Measurements from ENCODE around the gene SLC30A5.
A peak's percentile ranks its signal among the peaks of the same experiment; 100 is the strongest.
"Not testable (repeated sequence)": the region's sequence is repeated elsewhere in the genome, so short reads cannot be mapped to it uniquely, and the experiment has no call there.

SLC30A5 gene

DNA sequence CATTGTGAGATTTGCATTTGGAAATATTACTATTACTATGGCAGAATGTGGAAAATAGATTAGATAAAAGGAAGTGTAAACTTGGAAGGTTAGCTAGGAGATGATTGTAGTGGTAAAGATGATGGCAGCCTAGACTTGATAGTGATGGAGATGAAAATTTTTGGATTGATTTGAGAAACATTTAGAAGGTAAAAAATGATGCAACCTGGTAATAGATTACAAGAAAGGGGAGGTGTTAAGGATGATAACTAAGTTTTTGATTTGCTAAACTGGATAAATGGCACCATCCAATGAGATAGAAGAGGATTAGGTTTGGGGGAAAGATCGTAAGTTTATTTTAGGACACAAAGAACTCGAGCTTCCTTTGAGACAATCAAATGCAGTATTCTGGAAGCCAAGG lies 8.9 kb upstream of the SLC30A5 start:
- Mint-ChIP-seq H3K27me3 (no peaks in the 10 kb centered on the region), H3K4me3 (no peak overlapping the region), H3K27ac (no peak overlapping the region)

GRCh38 chr5:69086206-69086605 lies 7.6 kb upstream of the SLC30A5 start:
- Mint-ChIP-seq H3K27me3 (no peaks in the 10 kb centered on the region), H3K36me3 (no peaks in the 10 kb centered on the region), H3K4me3 (no peak overlapping the region), H3K4me1 (peaks cover 6 to 11% of the 10 kb centered on the region in 2 donors), H3K27ac (no peak overlapping the region), H3K9me3 (no peaks in the 10 kb centered on the region)
- ATAC-seq (replicated peaks) (no peak), DNase-seq (no peak)

More for the DNA sequence above, 8.9 kb upstream of the SLC30A5 start:
- DNase-seq: no peak
- no peaks in the 10 kb centered on the region for H3K36me3 Mint-ChIP-seq
- ATAC-seq (replicated peaks): no peak
- peaks cover 6 to 11% of the 10 kb centered on the region in 2 donors for H3K4me1 Mint-ChIP-seq
- no peaks in the 10 kb centered on the region for H3K9me3 Mint-ChIP-seq

- peaks cover 6 to 11% of the 10 kb centered on the region in 2 donors for H3K4me1 Mint-ChIP-seq
- not testable (repeated sequence) for ATAC-seq (replicated peaks); H3K27me3 Mint-ChIP-seq; DNase-seq; H3K9me3 Mint-ChIP-seq; H3K4me3 Mint-ChIP-seq; H3K36me3 Mint-ChIP-seq; H3K27ac Mint-ChIP-seq
Observed at GRCh38 chr5:69088006-69088405, 5.8 kb upstream of the SLC30A5 start.

GRCh38 chr5:69090158-69090557 lies 3.7 kb upstream of the SLC30A5 start:
- H3K9me3 Mint-ChIP-seq: no peaks in the 10 kb centered on the region
- no peaks in the 10 kb centered on the region for H3K27me3 Mint-ChIP-seq
- no peaks in the 10 kb centered on the region for H3K36me3 Mint-ChIP-seq
- H3K4me3 Mint-ChIP-seq: no peak overlapping the region
- peaks cover 2 to 8% of the 10 kb centered on the region in 2 donors for H3K4me1 Mint-ChIP-seq
- ATAC-seq (replicated peaks) (no peak), DNase-seq (no peak)
- no peak overlapping the region for H3K27ac Mint-ChIP-seq

DNA sequence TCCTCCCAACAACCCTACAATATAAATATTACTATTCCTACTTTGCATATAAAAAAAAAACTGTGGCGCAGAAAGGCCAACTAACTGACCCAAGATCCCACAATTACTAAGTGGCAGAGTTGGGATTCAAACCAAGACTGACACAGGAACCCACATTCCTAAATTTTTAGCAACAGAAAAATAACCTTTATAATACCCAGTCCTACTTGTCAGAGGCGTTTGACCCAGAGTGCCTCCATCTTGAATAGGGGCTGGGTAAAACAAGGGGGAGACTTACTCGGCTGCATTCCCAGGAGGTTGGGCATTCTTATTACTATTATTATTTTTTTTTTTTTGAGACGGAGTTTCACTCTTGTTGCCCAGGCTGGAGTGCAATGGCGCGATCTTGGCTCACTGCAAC lies 2.0 kb upstream of the SLC30A5 start:
- peaks cover 4 to 10% of the 10 kb centered on the region in 2 donors for H3K36me3 Mint-ChIP-seq

DNA sequence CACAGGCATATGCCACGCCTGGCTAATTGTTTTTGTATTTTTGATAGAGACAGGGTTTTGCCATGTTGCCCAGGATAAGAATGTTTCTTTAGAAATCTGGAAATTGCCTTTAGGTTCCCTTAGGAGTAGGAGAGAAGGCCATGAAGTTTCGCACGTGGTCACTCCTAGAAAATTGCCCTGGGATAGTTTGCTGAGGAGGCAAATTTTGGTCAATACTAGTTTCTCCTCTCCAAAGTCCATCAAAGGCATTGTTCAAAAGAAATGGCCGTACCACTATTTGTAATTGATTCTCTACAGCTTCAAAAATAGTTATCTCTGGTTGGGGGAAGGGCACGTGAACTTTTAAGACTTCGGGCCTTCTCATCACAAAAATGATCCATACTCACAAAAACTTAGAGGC lies 845 bp upstream of the SLC30A5 start:
- Mint-ChIP-seq H3K27me3 (no peaks in the 10 kb centered on the region), H3K4me1 (peaks cover 7 to 36% of the 10 kb centered on the region in 2 donors), H3K36me3 (peaks cover 8 to 20% of the 10 kb centered on the region in 2 donors), H3K9me3 (no peaks in the 10 kb centered on the region), H3K27ac (no peak overlapping the region), H3K4me3 (no peak overlapping the region)
- ATAC-seq (replicated peaks) (no peak), DNase-seq (no peak)

More for the DNA sequence above, 2.0 kb upstream of the SLC30A5 start:
- no peaks in the 10 kb centered on the region for H3K9me3 Mint-ChIP-seq
- H3K4me3 Mint-ChIP-seq: no peak overlapping the region
- ATAC-seq (replicated peaks): no peak
- no peak for DNase-seq
- no peaks in the 10 kb centered on the region for H3K27me3 Mint-ChIP-seq
- no peak overlapping the region for H3K27ac Mint-ChIP-seq
- peaks cover 4 to 24% of the 10 kb centered on the region in 2 donors for H3K4me1 Mint-ChIP-seq

DNA sequence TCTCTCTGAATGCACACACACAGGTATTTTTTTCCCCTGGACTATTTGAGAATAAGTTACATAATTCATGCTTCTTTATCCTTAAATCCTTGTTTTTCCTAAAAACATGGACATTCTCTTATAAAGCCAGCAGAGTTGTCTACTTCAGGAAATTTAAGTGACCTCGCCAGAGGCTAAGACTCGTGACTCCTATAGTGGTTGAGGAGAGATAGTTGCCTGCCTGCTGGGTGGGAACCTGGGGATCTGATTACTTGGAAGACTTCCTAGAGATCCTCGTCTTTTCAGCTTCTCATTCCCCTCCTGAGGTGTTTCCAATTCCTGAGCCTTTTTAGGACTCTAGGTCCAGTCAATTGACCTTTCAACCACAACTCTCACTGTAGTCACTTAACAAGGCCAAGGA lies 5.5 kb downstream of the SLC30A5 start:
- H3K36me3 Mint-ChIP-seq: peaks cover 11 to 33% of the 10 kb centered on the region in 2 donors
- H3K9me3 Mint-ChIP-seq: no peaks in the 10 kb centered on the region
- H3K27me3 Mint-ChIP-seq: no peaks in the 10 kb centered on the region
- no peak overlapping the region for H3K27ac Mint-ChIP-seq
- H3K4me3 Mint-ChIP-seq: no peak overlapping the region
- peaks cover 7 to 44% of the 10 kb centered on the region in 2 donors for H3K4me1 Mint-ChIP-seq
- DNase-seq (no peak), ATAC-seq (replicated peaks) (no peak)

DNA sequence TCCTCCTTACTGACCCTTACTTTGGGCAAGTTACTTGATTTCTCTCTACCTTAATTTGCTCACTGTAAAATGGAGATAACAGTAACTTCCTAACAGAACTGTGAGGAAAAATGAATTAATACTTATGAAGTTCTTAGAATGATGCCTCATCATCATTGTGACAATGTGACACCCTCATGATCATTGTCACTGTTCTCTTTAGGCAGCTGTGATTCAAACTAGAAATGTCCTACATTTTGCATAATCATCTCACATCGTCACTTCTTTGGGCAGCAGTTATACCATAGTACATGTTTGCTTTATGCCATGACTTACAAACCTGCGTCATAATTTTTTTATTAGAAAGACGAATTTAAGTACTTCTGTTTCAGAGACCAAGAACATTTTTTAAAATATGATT lies 9.7 kb downstream of the SLC30A5 start:
- peaks cover 10 to 29% of the 10 kb centered on the region in 2 donors for H3K4me1 Mint-ChIP-seq
- peak overlapping the region; percentile 47 for H3K27ac Mint-ChIP-seq
- ATAC-seq (replicated peaks) (no peak), DNase-seq (no peak)
- H3K9me3 Mint-ChIP-seq: no peaks in the 10 kb centered on the region
- no peak overlapping the region for H3K4me3 Mint-ChIP-seq
- H3K36me3 Mint-ChIP-seq: peaks cover 7 to 17% of the 10 kb centered on the region in 2 donors
- no peaks in the 10 kb centered on the region for H3K27me3 Mint-ChIP-seq

DNA sequence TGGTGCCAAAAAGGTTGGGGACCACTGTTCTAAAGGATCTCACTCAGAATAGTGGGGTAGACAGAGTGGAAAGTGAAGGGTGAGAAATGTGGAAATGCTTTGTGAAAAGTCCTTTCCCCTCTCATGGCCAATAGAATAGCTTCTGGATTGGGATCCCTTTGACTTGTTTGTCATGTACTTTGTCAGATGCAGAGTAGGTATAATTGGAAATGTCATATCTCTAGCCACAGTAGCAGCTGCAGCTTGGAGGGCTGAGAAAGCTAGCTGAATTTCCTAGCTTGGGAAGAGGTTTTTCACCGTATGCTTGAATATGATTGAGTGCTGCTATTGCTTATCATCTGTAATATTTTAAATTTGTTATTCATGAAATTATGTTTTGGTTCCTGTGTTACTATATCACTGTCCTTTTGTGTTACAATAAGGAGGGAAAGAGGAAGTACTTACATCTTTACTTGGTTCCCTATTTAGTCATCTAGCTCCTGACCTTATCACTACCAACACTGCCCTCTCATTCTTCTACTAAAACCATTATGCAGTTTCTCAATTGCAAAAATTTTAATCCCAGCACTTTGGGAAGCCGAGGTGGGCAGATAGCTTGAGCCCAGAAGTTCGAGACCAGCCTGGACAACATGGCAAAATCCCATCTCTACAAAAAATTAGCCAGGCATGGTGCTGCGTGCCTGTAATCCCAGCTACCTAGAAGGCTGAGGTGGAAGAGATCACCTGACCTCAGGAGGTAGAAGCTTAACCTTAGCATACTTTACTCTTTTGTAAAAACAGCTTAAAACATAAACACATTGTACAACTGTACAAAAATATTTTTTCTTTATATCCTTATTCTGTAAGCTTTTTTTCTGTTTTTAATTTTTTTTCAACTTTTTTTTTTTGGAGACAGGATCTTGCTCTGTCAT lies 12.4 kb downstream of the SLC30A5 start:
- peaks cover 7 to 18% of the 10 kb centered on the region in 2 donors for H3K4me1 Mint-ChIP-seq
- H3K9me3 Mint-ChIP-seq: no peaks in the 10 kb centered on the region
- no peak for DNase-seq
- H3K4me3 Mint-ChIP-seq: peak overlapping the region in 1 of 2 donors; percentile 28
- ATAC-seq (replicated peaks): peak; percentile 100
- H3K27me3 Mint-ChIP-seq: no peaks in the 10 kb centered on the region
- peaks cover 12 to 26% of the 10 kb centered on the region in 2 donors for H3K36me3 Mint-ChIP-seq
- H3K27ac Mint-ChIP-seq: peak overlapping the region; percentile 88

GRCh38 chr5:69108367-69108766 lies 14.6 kb downstream of the SLC30A5 start:
- not testable (repeated sequence) for H3K9me3 Mint-ChIP-seq; ATAC-seq (replicated peaks); H3K27me3 Mint-ChIP-seq; H3K4me3 Mint-ChIP-seq; DNase-seq; H3K27ac Mint-ChIP-seq
- peaks cover 7 to 18% of the 10 kb centered on the region in 2 donors for H3K4me1 Mint-ChIP-seq
- peaks cover 12 to 22% of the 10 kb centered on the region in 2 donors for H3K36me3 Mint-ChIP-seq

GRCh38 chr5:69113851-69114250 lies 20.0 kb downstream of the SLC30A5 start:
- Mint-ChIP-seq H3K27ac (no peak overlapping the region), H3K4me1 (no peaks in the 10 kb centered on the region), H3K9me3 (no peaks in the 10 kb centered on the region), H3K4me3 (no peak overlapping the region), H3K27me3 (no peaks in the 10 kb centered on the region), H3K36me3 (peaks cover 12 to 30% of the 10 kb centered on the region in 2 donors)
- DNase-seq: no peak
- no peak for ATAC-seq (replicated peaks)

DNA sequence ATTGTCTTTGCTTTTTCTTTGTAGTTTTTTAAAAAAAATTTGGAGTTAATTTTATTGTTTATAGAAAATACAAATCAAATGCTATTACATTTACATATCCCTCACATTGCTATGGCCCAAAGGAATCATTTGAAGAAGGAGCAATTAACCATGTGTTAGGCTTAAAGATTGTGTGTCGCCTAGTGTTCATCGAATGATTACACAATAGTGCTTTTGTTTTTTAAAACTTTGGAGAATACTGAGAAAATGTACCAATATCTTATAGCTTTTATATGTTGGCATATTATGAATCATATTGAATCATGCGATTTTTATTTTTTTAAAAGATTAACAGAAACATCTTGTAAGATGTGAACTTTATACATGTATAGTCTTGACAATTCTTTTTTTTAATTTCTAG lies 21.7 kb downstream of the SLC30A5 start:
- peaks cover 13 to 27% of the 10 kb centered on the region in 2 donors for H3K36me3 Mint-ChIP-seq
- no peak overlapping the region for H3K27ac Mint-ChIP-seq
- no peak for DNase-seq
- no peaks in the 10 kb centered on the region for H3K9me3 Mint-ChIP-seq
- no peak overlapping the region for H3K4me3 Mint-ChIP-seq
- no peaks in the 10 kb centered on the region for H3K4me1 Mint-ChIP-seq
- ATAC-seq (replicated peaks): no peak
- H3K27me3 Mint-ChIP-seq: no peaks in the 10 kb centered on the region

- no peaks in the 10 kb centered on the region for H3K4me1 Mint-ChIP-seq
- peaks cover 22 to 44% of the 10 kb centered on the region in 2 donors for H3K36me3 Mint-ChIP-seq
- ATAC-seq (replicated peaks) (no peak), DNase-seq (no peak)
- H3K27ac Mint-ChIP-seq: no peak overlapping the region
- H3K9me3 Mint-ChIP-seq: peaks cover 0 to 4% of the 10 kb centered on the region in 2 donors
- no peak overlapping the region for H3K4me3 Mint-ChIP-seq
- no peaks in the 10 kb centered on the region for H3K27me3 Mint-ChIP-seq
Observed at GRCh38 chr5:69129413-69129812, 35.6 kb downstream of the SLC30A5 start.

GRCh38 chr5:69130241-69130640 lies 36.4 kb downstream of the SLC30A5 start:
- Mint-ChIP-seq H3K4me3 (no peak overlapping the region), H3K36me3 (peaks cover 25 to 46% of the 10 kb centered on the region in 2 donors), H3K9me3 (peaks cover 0 to 4% of the 10 kb centered on the region in 2 donors), H3K4me1 (peaks cover 0 to 1% of the 10 kb centered on the region in 2 donors), H3K27ac (no peak overlapping the region), H3K27me3 (no peaks in the 10 kb centered on the region)
- no peak for ATAC-seq (replicated peaks)
- no peak for DNase-seq

DNA sequence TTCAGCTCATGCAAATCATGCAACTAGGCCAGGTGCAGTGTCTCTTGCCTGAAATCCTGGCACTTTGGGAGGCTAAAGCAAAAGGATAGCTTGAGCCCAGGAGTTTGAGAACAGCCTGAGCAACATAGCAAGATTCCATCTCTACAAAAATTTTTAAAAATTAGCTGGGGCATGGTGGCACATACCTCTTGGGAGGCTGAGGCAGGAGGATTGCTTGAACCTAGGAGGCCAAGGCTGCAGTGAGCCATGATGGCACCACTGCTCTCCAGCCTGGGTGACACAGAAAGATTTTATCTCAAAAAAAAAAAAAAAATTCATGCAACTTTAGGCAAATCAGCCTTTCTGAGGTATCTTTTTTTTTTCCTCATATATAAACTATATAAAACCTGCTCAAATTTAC lies 37.5 kb downstream of the SLC30A5 start:
- ATAC-seq (replicated peaks) (no peak), DNase-seq (no peak)
- Mint-ChIP-seq H3K27ac (no peak overlapping the region), H3K4me1 (peaks cover 9 to 10% of the 10 kb centered on the region in 2 donors), H3K36me3 (peaks cover 25 to 49% of the 10 kb centered on the region in 2 donors), H3K27me3 (no peaks in the 10 kb centered on the region), H3K9me3 (peaks cover 0 to 4% of the 10 kb centered on the region in 2 donors), H3K4me3 (no peak overlapping the region)

Data from stimulated activated naive B cell treated with anti-CD40 and anti-IgM and Interleukin-4, amounts not matched to agents 10 μg/mL and 1 μg/mL and 100 μg/mL, for 72 hours (primary cell).